GM12874 (cell line): ENCODE measurements around the gene INTS6.

ENCODE experiments used
- CTCF ChIP-seq: IDR thresholded peaks from 2 replicates; pipeline ENCODE4 v1.5.1; 2011; ENCODE audit warnings: low read depth, mild to moderate bottlenecking, control low read depth, low read length, moderate library complexity; ENCODE audit not compliant: insufficient read depth

Gene INTS6

GRCh38 chr13:51452361-51453206 is at the start of gene INTS6:
Gene INTS6, minus strand, starts transcription at chr13:51453036. Its CDS starts 511 bp downstream, at chr13:51452525.
- TF ChIP-seq CTCF: no peak

GRCh38 chr13:51502153-51502651 is 49.4 kb upstream of the INTS6 start:
- no peak for TF ChIP-seq CTCF

GRCh38 chr13:51501592-51502152 is 48.8 kb upstream of the INTS6 start:
- no peak for TF ChIP-seq CTCF

GRCh38 chr13:51501096-51501495 is 48.3 kb upstream of the INTS6 start:
- TF ChIP-seq CTCF: no peak

- no peak for TF ChIP-seq CTCF
Observed at GRCh38 chr13:51500687-51501086, 47.9 kb upstream of the INTS6 start.

DNA sequence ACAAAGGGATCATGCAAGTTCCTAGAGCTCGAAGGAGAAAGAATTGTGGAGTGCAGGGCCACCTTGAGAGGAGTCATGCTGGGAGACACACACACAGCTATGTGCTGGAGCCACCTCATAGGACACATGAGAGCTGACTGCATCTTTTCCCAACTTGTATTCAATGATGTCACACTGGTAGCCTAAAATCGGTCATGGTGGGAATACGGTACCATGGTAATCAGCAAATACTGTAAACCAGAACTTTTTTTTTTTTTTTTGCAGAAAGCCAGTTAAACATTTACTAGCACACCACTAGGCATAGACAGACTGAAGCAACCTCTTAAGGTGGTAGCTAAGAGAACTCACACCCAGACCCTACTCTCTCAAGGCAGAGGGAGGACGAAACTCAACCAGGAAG is 47.0 kb upstream of the INTS6 start:
- TF ChIP-seq CTCF: no peak

GRCh38 chr13:51495316-51495715 is 42.5 kb upstream of the INTS6 start:
- no peak for TF ChIP-seq CTCF
